IMR-90 (cell line): ENCODE measurements around the gene NOTO. TPM values are rescaled to one million over a fixed set of nuclear protein-coding genes. Genes with fewer than 3 reads are reported as not detected.

Experiments
- ATAC-seq: fragments of 200-7000 bp; cut with Tn5 transposase; 2 replicates; pipeline ENCODE4 v1.9.1; 2020; ENCODE audit warnings: low read depth, mild to moderate bottlenecking, moderate library complexity
- BruUV-seq: library from RNA; stranded (reverse); fragments of 400-500 nt; replicated peaks from 2 replicates; lab custom pipeline; 2021; lab: Mats Ljungman, UMichigan
- CTCF ChIA-PET: fragments of 300-600 bp; formaldehyde crosslinking; extraction: SDS; loops from one replicate; lab custom pipeline; 2021; ENCODE audit warnings: antibody characterized with exemption; lab: Yijun Ruan, JAX
- POLR2A ChIA-PET: fragments of 300-600 bp; sonication (Branson Sonifier 250); formaldehyde crosslinking; loops from one replicate; lab custom pipeline; 2022; ENCODE audit warnings: antibody characterized with exemption; ENCODE audit not compliant: unreplicated experiment; lab: Charles Lee
- DNase-seq: peaks from one replicate; pipeline ENCODE4 v3.0.0; 2013
- H2AFZ ChIP-seq: replicated peaks from 2 replicates; pipeline ENCODE3; 2013; ENCODE audit warnings: low read length, mild to moderate bottlenecking; ENCODE audit not compliant: poor library complexity
- H2AK5ac ChIP-seq: 2 replicates; pipeline ENCODE4 v1.6.1; 2013; ENCODE audit warnings: low read depth, low read length, inconsistent platforms
- H2AK9ac ChIP-seq: replicated peaks from 2 replicates; pipeline ENCODE3; 2013; ENCODE audit warnings: mild to moderate bottlenecking, low read depth, low read length, moderate library complexity; ENCODE audit not compliant: poor library complexity
- H2BK120ac ChIP-seq: 2 replicates; pipeline ENCODE4 v1.6.1; 2013; ENCODE audit warnings: low read depth, low read length, inconsistent platforms
- H2BK15ac ChIP-seq: 3 replicates; pipeline ENCODE4 v1.6.1; 2013; ENCODE audit warnings: low read depth, low read length, inconsistent platforms
- H2BK20ac ChIP-seq: 2 replicates; pipeline ENCODE4 v1.6.1; 2013; ENCODE audit warnings: low read depth, mild to moderate bottlenecking, inconsistent platforms, low read length, moderate library complexity
- H2BK5ac ChIP-seq: 2 replicates; pipeline ENCODE4 v1.6.1; 2013; ENCODE audit warnings: mild to moderate bottlenecking, low read depth, low read length, inconsistent platforms; ENCODE audit not compliant: poor library complexity, severe bottlenecking
- H3K14ac ChIP-seq: replicated peaks from 2 replicates; pipeline ENCODE4 v1.6.1; 2013; ENCODE audit warnings: low read depth, low read length, inconsistent platforms
- H3K18ac ChIP-seq: 2 replicates; pipeline ENCODE4 v1.6.1; 2013; ENCODE audit warnings: low read depth, low read length, control low read depth
- H3K23ac ChIP-seq: 2 replicates; pipeline ENCODE4 v1.6.1; 2013; ENCODE audit warnings: low read depth, low read length, inconsistent platforms
- H3K27ac ChIP-seq: 2 replicates; pipeline ENCODE4 v1.5.1; 2013; ENCODE audit warnings: mild to moderate bottlenecking, control low read depth, low read length; ENCODE audit not compliant: insufficient read depth
- H3K27me3 ChIP-seq: 2 replicates; pipeline ENCODE4 v1.6.1; 2013; ENCODE audit warnings: low read length; ENCODE audit not compliant: control insufficient read depth, insufficient read depth
- H3K36me3 ChIP-seq: 2 replicates; pipeline ENCODE4 v1.6.1; 2013; ENCODE audit warnings: low read length, mixed read lengths; ENCODE audit not compliant: control insufficient read depth, insufficient read depth
- H3K4ac ChIP-seq: 2 replicates; pipeline ENCODE4 v1.6.1; 2013; ENCODE audit warnings: low read depth, low read length, inconsistent platforms
- H3K4me1 ChIP-seq: 2 replicates; pipeline ENCODE4 v1.6.1; 2013; ENCODE audit warnings: low read length, mixed read lengths; ENCODE audit not compliant: control insufficient read depth, insufficient read depth
- H3K4me2 ChIP-seq: 2 replicates; pipeline ENCODE4 v1.6.1; 2013; ENCODE audit warnings: low read depth, mild to moderate bottlenecking, control low read depth, low read length, moderate library complexity
- H3K4me3 ChIP-seq: 2 replicates; pipeline ENCODE4 v1.5.1; 2013; ENCODE audit warnings: low read depth, mild to moderate bottlenecking, control low read depth, low read length, moderate library complexity; ENCODE audit not compliant: insufficient read depth
- H3K56ac ChIP-seq: 2 replicates; pipeline ENCODE4 v1.6.1; 2013; ENCODE audit warnings: low read length, inconsistent platforms; ENCODE audit not compliant: insufficient read depth; ENCODE audit errors: extremely low read depth
- H3K79me1 ChIP-seq, 2 experiments: 2 replicates each; pipeline ENCODE4 v1.6.1; 2013; ENCODE audit warnings: low read length in 2 of 2, inconsistent platforms in 1 of 2, low read depth in 1 of 2
- H3K9ac ChIP-seq: 2 replicates; pipeline ENCODE4 v1.6.1; 2013; ENCODE audit warnings: low read depth, low read length, control low read depth
- H3K9me1 ChIP-seq: 2 replicates; pipeline ENCODE4 v1.6.1; 2013; ENCODE audit warnings: low read length, inconsistent platforms; ENCODE audit not compliant: insufficient read depth
- H3K9me3 ChIP-seq: 2 replicates; pipeline ENCODE4 v1.6.1; 2013; ENCODE audit warnings: low read length; ENCODE audit not compliant: control insufficient read depth, insufficient read depth
- H4K20me1 ChIP-seq: 2 replicates; pipeline ENCODE4 v1.6.1; 2013; ENCODE audit warnings: low read length, inconsistent platforms; ENCODE audit not compliant: insufficient read depth
- H4K5ac ChIP-seq: 2 replicates; pipeline ENCODE4 v1.6.1; 2013; ENCODE audit warnings: mild to moderate bottlenecking, low read depth, low read length, control low read depth
- H4K8ac ChIP-seq, 2 experiments: 2 replicates each; pipeline ENCODE4 v1.6.1; 2013; ENCODE audit warnings: low read depth in 2 of 2, low read length in 2 of 2, control low read depth in 1 of 2, inconsistent platforms in 1 of 2
- H4K91ac ChIP-seq: 2 replicates; pipeline ENCODE4 v1.6.1; 2013; ENCODE audit warnings: low read depth, low read length, inconsistent platforms; ENCODE audit not compliant: insufficient read depth
- CEBPB ChIP-seq: IDR thresholded peaks from 2 replicates; pipeline ENCODE4 v1.6.1; 2012; ENCODE audit warnings: low read depth, low read length, improper control_type of control experiment
- ELK1 ChIP-seq: fragments of 150-350 bp; IDR thresholded peaks from 2 replicates; pipeline ENCODE4 v1.6.1; 2016; ENCODE audit warnings: low read depth, mild to moderate bottlenecking, low read length, moderate library complexity, borderline replicate concordance
- RCOR1 ChIP-seq: IDR thresholded peaks from 2 replicates; pipeline ENCODE4 v1.6.1; 2012; ENCODE audit warnings: mild to moderate bottlenecking, low read length, improper control_type of control experiment; ENCODE audit not compliant: insufficient replicate concordance
- dilution Hi-C: fragments of 300-500 bp; cut with HindIII; formaldehyde crosslinking; loops from one replicate; pipeline ENCODE4 v1.14.3; 2018; ENCODE audit warnings: low sequenced_read_pairs; ENCODE audit not compliant: unreplicated experiment
- in situ Hi-C: fragments of 300-500 bp; cut with MboI; formaldehyde crosslinking; loops from 3 replicates; pipeline ENCODE4 v1.14.3; 2019; ENCODE audit warnings: low sequenced_read_pairs, inconsistent platforms, mixed read lengths
- intact Hi-C: fragments of 100-400 bp; cut with micrococcal nuclease; formaldehyde crosslinking; loops from 2 replicates; pipeline ENCODE4 v1.10.0; 2022
- polyA plus RNA-seq, 3 experiments: library from polyadenylated mRNA; depleted of rRNA; stranded (reverse); fragments of >200 nt; gene quantifications; 2 replicates each; pipeline ENCODE4 v1.2.3, GENCODE V29; 2012; ENCODE audit warnings: low replicate concordance in 1 of 3
- total RNA-seq: library from RNA; depleted of rRNA; stranded (reverse); fragments of >200 nt; gene quantifications from 2 replicates; pipeline ENCODE4 v1.2.3, GENCODE V29; 2012

Gene NOTO
- total and polyA plus RNA-seq, 2 of the 4 experiments (the other 2 are of a cell fraction) = not detected

- BruUV-seq = no TSS peak
- Histone ChIP-seq H3K9ac (no peak overlapping the region), H3K4me3 (no peak overlapping the region), H2BK120ac (no peak overlapping the region), H3K9me3 (no peaks in the 10 kb centered on the region), H3K4me2 (no peak overlapping the region), H4K5ac (no peak overlapping the region), H4K91ac (no peak overlapping the region), H3K27ac (no peak overlapping the region), H4K20me1 (no peaks in the 10 kb centered on the region; the same call in 1 of the 2 replicates), H3K27me3 (no peaks in the 10 kb centered on the region), H3K4ac (no peak overlapping the region), H2BK15ac (no peak overlapping the region), H2BK20ac (no peak overlapping the region), H3K23ac (no peak overlapping the region), H4K8ac (no peak overlapping the region), H2AK9ac (peak overlapping the region; percentile 37), H3K14ac (no peak overlapping the region), H3K9me1 (peaks cover 24% of the 10 kb centered on the region), H3K18ac (no peak overlapping the region), H2AFZ (no peak overlapping the region), H3K4me1 (peaks cover 6% of the 10 kb centered on the region), H3K36me3 (peaks cover 16% of the 10 kb centered on the region), H3K56ac (no peak overlapping the region), H3K79me1 (peaks cover 24 to 52% of the 10 kb centered on the region in 2 experiments; a peak in 3 of 4 replicates), H2AK5ac (no peak overlapping the region), H2BK5ac (peak overlapping the region; percentile 23)
- TF ChIP-seq CEBPB (peak; percentile 74), ELK1 (no peak), RCOR1 (no peak)
- in situ Hi-C loops (no loop called here), dilution Hi-C loops (no loop called here), intact Hi-C loops (no loop called here)
- ATAC-seq (peak; percentile 25), DNase-seq (peak; percentile 59)
- ChIA-PET POLR2A (no interaction called here), CTCF (no interaction called here)
Measured at GRCh38 chr2:73218298-73218697, 15.9 kb downstream of the NOTO start.
